HG03175 (cell line): ENCODE data around the gene TSR3.
A peak's percentile ranks its signal among the peaks of the same experiment; 100 is the strongest.

Source experiments
- ATAC-seq: cut with Tn5 transposase; IDR thresholded peaks from one replicate; pipeline ENCODE4 v1.9.1; 2021; ENCODE audit warnings: mild to moderate bottlenecking, moderate library complexity; ENCODE audit not compliant: unreplicated experiment

The TSR3 gene

GRCh38 chr16:1311212-1311737, 40.4 kb downstream of the TSR3 start:
- no peak for ATAC-seq

- no peak for ATAC-seq
Measured at GRCh38 chr16:1310832-1311200, 40.9 kb downstream of the TSR3 start.

GRCh38 chr16:1309888-1310831, 41.5 kb downstream of the TSR3 start:
- peak; percentile 20 for ATAC-seq

- peak; percentile 70 for ATAC-seq
Measured at GRCh38 chr16:1308977-1309885, 42.4 kb downstream of the TSR3 start, which contains the start of gene UBE2I. Gene UBE2I (plus strand): TSS chr16:1309636. CDS start chr16:1314031, 4,395 bp downstream.

- peak; percentile 21 for ATAC-seq
Measured at GRCh38 chr16:1308036-1308976, 43.4 kb downstream of the TSR3 start.

GRCh38 chr16:1306334-1306733, 45.3 kb downstream of the TSR3 start:
- no peak for ATAC-seq

GRCh38 chr16:1305823-1306222, 45.9 kb downstream of the TSR3 start:
- ATAC-seq, result no peak

GRCh38 chr16:1301562-1301961, 50.1 kb downstream of the TSR3 start:
- ATAC-seq, result no peak

GRCh38 chr16:1300664-1301476, 50.8 kb downstream of the TSR3 start:
- ATAC-seq, result peak; percentile 48

GRCh38 chr16:1299868-1300203, 51.8 kb downstream of the TSR3 start:
- ATAC-seq, result no peak
